Stimulated activated naive CD8-positive, alpha-beta T cell treated with anti-CD3 and anti-CD28 coated beads, Interleukin-15, Interleukin-2, amounts not matched to agents 100 U/mL and 50 U/mL, for 24 hours (primary cell): ENCODE data around the gene ADPRHL1.
"Not testable (repeated sequence)": the region's sequence is repeated elsewhere in the genome, so short reads cannot be mapped to it uniquely, and the experiment has no call there.

Experiments used
- ATAC-seq: fragments of 150-1000 bp; cut with Tn5 transposase; one replicate; pipeline ENCODE4 v1.10.0; 2021
- DNase-seq: peaks from one replicate; pipeline ENCODE4 v3.0.0; 2021

The ADPRHL1 gene

GRCh38 chr13:113401452-113402415 is 51.6 kb downstream of the ADPRHL1 start:
- DNase-seq (no peak), ATAC-seq (no peak)

GRCh38 chr13:113400621-113401451 is 52.5 kb downstream of the ADPRHL1 start:
- no peak for ATAC-seq

DNA sequence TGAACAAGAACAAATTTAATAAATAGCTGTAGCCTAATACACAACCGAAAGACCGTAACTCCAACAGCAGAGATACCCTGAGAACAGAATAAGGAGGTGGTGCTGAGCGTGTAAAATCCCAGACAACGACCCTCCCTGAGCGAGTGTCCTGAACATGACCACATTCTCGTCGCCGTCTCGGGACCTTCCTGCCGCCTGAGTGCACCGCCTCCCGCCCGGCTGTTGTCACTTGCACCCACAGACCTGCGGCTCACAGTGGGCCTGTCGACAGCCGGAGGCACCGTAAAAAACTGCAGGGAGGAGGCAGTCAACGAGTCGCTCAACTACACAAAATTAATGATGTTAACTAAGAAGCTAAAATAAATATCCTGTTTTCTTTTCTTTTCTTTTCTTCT is 53.5 kb downstream of the ADPRHL1 start:
- ATAC-seq, result no peak
- no peak for DNase-seq

More at GRCh38 chr13:113400621-113401451, 52.5 kb downstream of the ADPRHL1 start:
- no peak for DNase-seq

DNA sequence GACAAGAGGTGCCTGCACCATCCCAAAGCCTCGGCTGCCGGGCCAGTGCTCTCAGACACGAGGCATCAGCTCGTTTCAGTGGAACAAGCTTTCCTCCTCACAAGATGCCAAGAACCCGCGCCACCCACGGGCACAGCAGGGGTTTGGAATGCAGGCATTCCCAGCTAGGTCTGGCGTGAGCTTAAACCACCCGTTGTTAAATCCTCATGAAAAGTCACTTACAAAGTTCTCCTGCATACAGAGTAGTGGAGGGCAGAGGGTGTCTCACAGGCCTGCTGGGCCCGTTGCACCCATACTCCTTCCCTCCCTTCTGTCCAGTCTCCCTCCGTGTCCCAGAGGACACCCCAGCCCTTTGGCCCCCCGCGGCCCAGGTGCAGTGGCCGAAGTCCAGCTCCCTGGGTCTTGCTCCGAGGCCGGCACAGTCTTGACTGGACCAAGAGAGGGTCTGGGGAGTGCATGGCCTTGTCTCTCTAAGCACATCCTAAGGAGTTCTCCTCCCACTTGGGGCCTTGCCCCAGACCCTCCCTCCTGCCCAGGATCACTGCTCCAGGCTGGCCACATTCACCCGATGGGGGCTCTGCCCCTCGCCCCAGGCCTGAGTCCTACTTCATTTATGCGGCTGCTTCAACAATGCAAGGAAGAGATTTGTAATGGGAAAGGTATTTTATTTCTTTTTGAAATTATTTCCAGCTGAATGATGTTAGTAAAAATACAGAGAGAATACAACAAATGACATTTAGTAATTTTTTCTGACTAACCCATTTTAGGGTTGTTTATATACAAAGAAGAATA is 54.1 kb downstream of the ADPRHL1 start:
- ATAC-seq (no peak), DNase-seq (no peak)

DNA sequence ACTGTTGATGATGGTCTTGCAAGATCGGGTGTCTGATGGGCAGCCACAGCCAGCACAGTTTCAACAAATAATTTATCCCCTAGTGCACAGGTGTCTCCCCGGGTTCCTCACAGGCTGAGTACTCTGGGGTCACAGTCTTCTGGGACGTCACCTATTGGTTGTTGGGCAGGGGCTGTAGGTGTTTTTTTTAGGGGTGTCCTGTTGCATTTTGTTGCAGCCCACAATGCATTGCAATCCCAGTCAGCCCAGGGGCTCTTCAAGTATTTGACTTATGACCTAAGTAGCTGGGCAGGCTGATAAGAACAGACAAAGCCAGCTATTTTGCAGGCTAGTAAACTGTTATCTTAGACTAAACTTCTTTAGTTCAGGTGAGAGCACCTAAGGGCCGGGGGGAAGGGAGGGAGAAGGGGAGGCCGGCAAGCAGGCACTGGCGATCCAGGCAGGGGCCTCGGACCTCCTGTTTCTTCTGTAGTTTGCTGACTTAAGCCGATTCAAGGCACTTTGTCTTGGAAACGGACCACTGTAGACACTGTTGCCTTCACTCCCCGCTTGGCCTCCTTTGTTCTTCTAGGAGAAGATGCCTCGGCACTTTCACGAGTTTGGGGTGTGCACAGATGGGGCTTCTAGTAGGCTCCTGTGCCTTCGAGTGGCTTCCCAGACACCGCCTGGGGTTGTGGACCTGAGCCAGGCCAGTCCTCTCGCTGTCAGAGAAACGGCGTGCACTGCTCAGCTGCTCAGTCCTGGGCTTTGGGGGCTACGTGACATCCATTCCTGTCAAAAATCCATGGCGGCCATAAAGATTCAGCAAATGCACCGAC is 55.5 kb downstream of the ADPRHL1 start:
- no peak for DNase-seq
- no peak for ATAC-seq

DNA sequence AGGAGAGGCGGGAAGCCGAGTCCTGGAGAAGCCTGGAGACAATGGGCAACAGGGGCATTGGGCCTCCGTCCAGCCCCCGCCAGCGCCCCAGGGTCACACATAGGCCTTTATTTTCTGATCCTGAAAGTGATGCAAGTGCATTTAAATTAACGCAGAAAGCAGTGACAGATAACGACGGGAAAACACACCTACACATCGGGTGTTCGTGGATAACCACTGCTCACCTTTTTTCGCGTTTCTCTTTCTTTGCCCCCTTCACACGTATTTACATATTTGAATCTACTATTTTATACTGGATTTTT is 59.0 kb downstream of the ADPRHL1 start:
- ATAC-seq, result no peak
- DNase-seq, result no peak

- peak; percentile 89 for DNase-seq
- peak; percentile 98 for ATAC-seq
These were observed 59.5 kb downstream of the ADPRHL1 start for GRCh38 chr13:113393563-113394338.

GRCh38 chr13:113393226-113393562 is 60.1 kb downstream of the ADPRHL1 start:
- ATAC-seq, result no peak

DNA sequence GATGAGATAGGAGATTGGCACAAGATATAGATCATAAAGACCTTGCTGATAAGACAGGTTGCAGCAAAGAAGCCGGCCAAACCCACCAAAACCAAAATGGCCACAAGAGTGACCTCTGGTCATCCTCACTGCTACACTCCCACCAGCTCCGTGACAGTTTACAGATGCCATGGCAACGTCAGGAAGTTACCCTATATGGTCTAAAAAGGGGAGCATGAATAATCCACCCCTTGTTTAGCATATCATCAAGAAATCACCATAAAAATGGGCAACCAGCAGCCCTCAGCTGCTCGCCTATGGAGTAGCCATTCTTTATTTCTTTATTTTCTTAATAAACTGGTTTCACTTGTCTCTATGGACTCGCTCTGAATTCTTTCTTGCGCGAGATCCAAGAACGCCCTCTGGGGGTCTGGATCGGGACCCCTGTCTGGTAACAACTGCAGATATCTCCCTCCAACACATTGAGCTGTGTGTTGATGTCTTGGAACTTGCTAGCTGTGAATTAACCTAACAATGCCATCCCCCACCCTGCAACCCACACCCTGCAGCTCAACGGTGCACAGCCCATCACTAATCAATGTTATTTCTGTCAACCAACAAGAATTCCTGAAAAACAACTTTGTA is 62.3 kb downstream of the ADPRHL1 start:
- no peak for DNase-seq
- no peak for ATAC-seq

More at GRCh38 chr13:113393226-113393562, 60.1 kb downstream of the ADPRHL1 start:
- DNase-seq, result peak; percentile 11

DNA sequence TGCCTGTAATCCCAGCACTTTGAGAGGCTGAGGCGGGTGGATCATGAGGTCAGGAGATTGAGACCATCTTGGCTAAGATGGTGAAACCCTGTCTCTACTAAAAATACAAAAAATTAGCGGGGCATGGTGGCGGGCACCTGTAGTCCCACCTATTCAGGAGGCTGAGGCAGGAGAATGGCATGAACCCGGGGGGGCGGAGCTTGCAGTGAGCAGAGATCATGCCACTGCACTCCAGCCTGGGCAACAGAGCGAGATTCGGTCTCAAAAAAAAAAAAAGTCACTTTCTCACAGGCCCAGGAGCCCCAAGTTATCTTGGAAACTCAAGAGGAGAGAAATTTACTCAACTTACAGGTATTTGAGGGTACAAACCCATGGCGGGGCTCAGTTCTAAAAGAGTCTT is 63.7 kb downstream of the ADPRHL1 start:
- ATAC-seq, DNase-seq: not testable (repeated sequence)

- DNase-seq, result no peak
- ATAC-seq, result no peak
These were observed 65.9 kb downstream of the ADPRHL1 start for GRCh38 chr13:113387396-113387795.

- DNase-seq, result no peak
- no peak for ATAC-seq
These were observed 70.2 kb downstream of the ADPRHL1 start for GRCh38 chr13:113383089-113383488.

- not testable (repeated sequence) for DNase-seq, ATAC-seq
These were observed 70.7 kb downstream of the ADPRHL1 start for GRCh38 chr13:113382542-113382941.

GRCh38 chr13:113378825-113379224 is 74.5 kb downstream of the ADPRHL1 start:
- DNase-seq (no peak), ATAC-seq (no peak)

- DNase-seq (no peak), ATAC-seq (no peak)
These were observed 78.6 kb downstream of the ADPRHL1 start for GRCh38 chr13:113374511-113375175.

GRCh38 chr13:113373811-113374485 is 79.3 kb downstream of the ADPRHL1 start:
- no peak for DNase-seq
- ATAC-seq, result no peak

DNA sequence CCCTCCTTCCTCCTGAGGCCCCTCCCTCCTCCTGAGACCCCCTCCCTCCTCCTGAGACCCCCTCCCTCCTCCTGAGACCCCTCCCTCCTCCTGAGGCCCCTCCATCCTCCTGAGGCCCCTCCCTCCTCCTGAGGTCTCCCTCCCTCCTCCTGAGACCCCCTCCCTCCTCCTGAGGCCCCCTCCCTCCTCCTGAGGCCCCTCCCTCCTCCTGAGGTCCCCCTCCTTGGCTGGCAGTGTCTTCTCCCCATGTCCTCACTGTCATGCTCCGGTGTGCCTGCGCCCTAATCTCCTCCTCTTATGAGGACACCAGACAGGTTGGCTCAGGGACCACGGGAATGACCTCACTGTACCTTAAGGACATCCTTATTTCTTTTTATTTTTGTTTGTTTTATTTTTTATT is 81.6 kb downstream of the ADPRHL1 start:
- DNase-seq, result not testable (repeated sequence)

GRCh38 chr13:113371061-113371460 is 82.2 kb downstream of the ADPRHL1 start:
- DNase-seq (no peak), ATAC-seq (no peak)

More for the DNA sequence above, 81.6 kb downstream of the ADPRHL1 start:
- not testable (repeated sequence) for ATAC-seq

- no peak for DNase-seq
- ATAC-seq, result no peak
These were observed 83.4 kb downstream of the ADPRHL1 start for GRCh38 chr13:113369881-113370280.
